Hepatocyte (in vitro differentiated cells): ENCODE results near the gene ARF6.

ENCODE experiments used
- CTCF ChIP-seq: fragments of 200-600 bp; sonication (generic); IDR thresholded peaks from 2 replicates; pipeline ENCODE4 v1.5.1; 2016; ENCODE audit warnings: antibody characterized with exemption, mild to moderate bottlenecking; ENCODE audit not compliant: poor library complexity
- EZH2 ChIP-seq: fragments of 200-600 bp; sonication (generic); IDR thresholded peaks from 2 replicates; pipeline ENCODE4 v1.6.1; 2016; ENCODE audit warnings: antibody characterized with exemption, mild to moderate bottlenecking, borderline replicate concordance
- EZH2phosphoT487 ChIP-seq: fragments of 200-600 bp; sonication (generic); IDR thresholded peaks from one replicate; pipeline ENCODE4 v1.6.1; 2018; ENCODE audit warnings: antibody characterized with exemption, mild to moderate bottlenecking, low read depth, moderate library complexity; ENCODE audit not compliant: unreplicated experiment, severe bottlenecking

GRCh38 chr14:49892636-49893308 lies at the start of gene ARF6:
- TF ChIP-seq CTCF, result no peak
- no peak for TF ChIP-seq EZH2
- TF ChIP-seq EZH2phosphoT487, result no peak
